ENCODE measurements around the gene CEP112.
"Not testable (repeated sequence)": the region's sequence is repeated elsewhere in the genome, so short reads cannot be mapped to it uniquely, and the experiment has no call there.

The CEP112 gene

GRCh38 chr17:65830356-65830755, 361.6 kb downstream of the CEP112 start:
- DNase-seq (ENCODE audit: low read depth) = no peak
- no peak for TF ChIP-seq CTCF (conservative IDR thresholded peaks at IDR 0.05; ENCODE audit: low read depth, low read length)
- no peak overlapping the region for H3K4me3 ChIP-seq (ENCODE audit: low read length)

- DNase-seq (ENCODE audit: low read depth); H3K4me3 ChIP-seq (ENCODE audit: low read length): not testable (repeated sequence)
Observed at GRCh38 chr17:65826577-65826976, 365.4 kb downstream of the CEP112 start.

GRCh38 chr17:65824901-65825300, 367.0 kb downstream of the CEP112 start:
- H3K4me3 ChIP-seq (ENCODE audit: low read length) = no peak overlapping the region
- DNase-seq (ENCODE audit: low read depth) = no peak
- TF ChIP-seq CTCF (conservative IDR thresholded peaks at IDR 0.05; ENCODE audit: low read depth, low read length) = no peak

- no peak overlapping the region for H3K4me3 ChIP-seq (ENCODE audit: low read length)
- no peak for DNase-seq (ENCODE audit: low read depth)
- TF ChIP-seq CTCF (conservative IDR thresholded peaks at IDR 0.05; ENCODE audit: low read depth, low read length) = no peak
Observed at GRCh38 chr17:65823713-65824112, 368.2 kb downstream of the CEP112 start.

- TF ChIP-seq CTCF (conservative IDR thresholded peaks at IDR 0.05; ENCODE audit: low read depth, low read length) = no peak
- no peak overlapping the region for H3K4me3 ChIP-seq (ENCODE audit: low read length)
- no peak for DNase-seq (ENCODE audit: low read depth)
Observed at GRCh38 chr17:65820811-65821210, 371.1 kb downstream of the CEP112 start.

GRCh38 chr17:65820306-65820705, 371.6 kb downstream of the CEP112 start:
- TF ChIP-seq CTCF (conservative IDR thresholded peaks at IDR 0.05; ENCODE audit: low read depth, low read length) = no peak
- no peak for DNase-seq (ENCODE audit: low read depth)
- no peak overlapping the region for H3K4me3 ChIP-seq (ENCODE audit: low read length)

- DNase-seq (ENCODE audit: low read depth) = no peak
- TF ChIP-seq CTCF (conservative IDR thresholded peaks at IDR 0.05; ENCODE audit: low read depth, low read length) = no peak
- H3K4me3 ChIP-seq (ENCODE audit: low read length) = no peak overlapping the region
Observed at GRCh38 chr17:65819810-65820209, 372.1 kb downstream of the CEP112 start.

GRCh38 chr17:65817951-65818350, 374.0 kb downstream of the CEP112 start:
- H3K4me3 ChIP-seq (ENCODE audit: low read length) = no peak overlapping the region
- TF ChIP-seq CTCF (conservative IDR thresholded peaks at IDR 0.05; ENCODE audit: low read depth, low read length) = no peak
- no peak for DNase-seq (ENCODE audit: low read depth)

All from retinal pigment epithelial cell (primary cell).